GM12873 (cell line): Measurements from ENCODE around the gene ANK2.

ENCODE experiments used
- TF ChIP-seq, protein P1 (sequence below): IDR thresholded peaks from 2 replicates; pipeline ENCODE4 v1.5.1; 2012; ENCODE audit warnings: low read depth, mild to moderate bottlenecking, moderate library complexity, low read length, control low read depth; ENCODE audit not compliant: insufficient read depth; ENCODE audit errors: missing control alignments

The ANK2 gene

DNA sequence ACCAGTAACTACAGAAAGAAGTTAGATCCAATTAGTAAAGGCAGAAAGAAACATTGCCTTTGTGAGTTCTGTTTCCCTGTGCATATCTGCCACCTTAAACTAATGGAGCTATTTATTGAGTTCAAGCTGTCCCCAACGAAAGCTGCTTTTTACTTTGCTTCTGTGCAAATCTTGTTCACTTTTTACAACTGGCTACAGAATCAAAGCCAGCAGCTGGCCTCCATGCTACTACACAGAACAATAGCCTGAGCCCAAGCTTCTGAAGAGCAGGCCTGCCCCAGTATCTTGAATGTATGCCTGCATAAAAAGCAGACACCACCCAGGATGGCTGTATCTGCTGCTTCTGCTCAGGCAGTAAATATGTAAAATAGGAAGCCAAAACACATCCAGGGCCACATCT, 28.1 kb downstream of the ANK2 start:
- TF ChIP-seq, protein P1, sequence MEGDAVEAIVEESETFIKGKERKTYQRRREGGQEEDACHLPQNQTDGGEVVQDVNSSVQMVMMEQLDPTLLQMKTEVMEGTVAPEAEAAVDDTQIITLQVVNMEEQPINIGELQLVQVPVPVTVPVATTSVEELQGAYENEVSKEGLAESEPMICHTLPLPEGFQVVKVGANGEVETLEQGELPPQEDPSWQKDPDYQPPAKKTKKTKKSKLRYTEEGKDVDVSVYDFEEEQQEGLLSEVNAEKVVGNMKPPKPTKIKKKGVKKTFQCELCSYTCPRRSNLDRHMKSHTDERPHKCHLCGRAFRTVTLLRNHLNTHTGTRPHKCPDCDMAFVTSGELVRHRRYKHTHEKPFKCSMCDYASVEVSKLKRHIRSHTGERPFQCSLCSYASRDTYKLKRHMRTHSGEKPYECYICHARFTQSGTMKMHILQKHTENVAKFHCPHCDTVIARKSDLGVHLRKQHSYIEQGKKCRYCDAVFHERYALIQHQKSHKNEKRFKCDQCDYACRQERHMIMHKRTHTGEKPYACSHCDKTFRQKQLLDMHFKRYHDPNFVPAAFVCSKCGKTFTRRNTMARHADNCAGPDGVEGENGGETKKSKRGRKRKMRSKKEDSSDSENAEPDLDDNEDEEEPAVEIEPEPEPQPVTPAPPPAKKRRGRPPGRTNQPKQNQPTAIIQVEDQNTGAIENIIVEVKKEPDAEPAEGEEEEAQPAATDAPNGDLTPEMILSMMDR: no peak

DNA sequence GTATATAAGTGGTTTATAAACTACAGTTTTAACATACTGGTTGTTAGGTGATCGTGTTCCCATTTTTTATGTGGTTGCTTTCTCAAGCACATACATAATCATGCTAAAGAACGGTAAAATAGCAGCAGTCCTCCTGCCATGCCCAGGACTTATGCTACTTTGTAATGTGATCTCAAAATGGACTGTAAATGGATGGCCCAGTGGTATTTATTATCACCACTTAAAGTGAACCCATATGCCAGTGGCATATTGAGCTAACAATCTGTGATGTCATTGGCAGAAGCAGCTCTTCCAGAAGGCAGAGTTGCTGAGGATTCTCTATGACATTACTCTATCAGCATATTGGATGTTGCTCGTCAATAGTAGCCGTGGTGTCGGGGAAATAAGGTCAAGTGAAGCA, 28.6 kb downstream of the ANK2 start:
- TF ChIP-seq, protein P1: no peak

DNA sequence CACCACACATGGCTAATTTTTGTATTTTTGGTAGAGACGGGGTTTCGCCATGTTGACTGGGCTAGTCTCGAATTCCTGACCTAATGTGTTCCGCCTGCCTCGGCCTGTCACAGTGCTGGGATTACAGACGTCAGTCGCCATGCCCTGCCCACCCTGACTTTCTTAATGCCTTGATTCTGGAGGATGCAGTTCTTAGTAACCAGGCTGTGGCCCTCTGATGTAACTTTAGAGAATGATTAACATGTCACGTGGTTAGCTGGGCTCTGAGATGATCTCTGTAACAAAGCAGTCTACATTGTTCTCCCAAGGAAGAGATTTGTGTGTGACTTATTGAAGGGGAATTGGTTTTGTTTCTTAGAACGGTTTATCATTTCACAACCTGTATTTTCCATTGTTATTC, 30.6 kb downstream of the ANK2 start:
- TF ChIP-seq, protein P1: no peak

DNA sequence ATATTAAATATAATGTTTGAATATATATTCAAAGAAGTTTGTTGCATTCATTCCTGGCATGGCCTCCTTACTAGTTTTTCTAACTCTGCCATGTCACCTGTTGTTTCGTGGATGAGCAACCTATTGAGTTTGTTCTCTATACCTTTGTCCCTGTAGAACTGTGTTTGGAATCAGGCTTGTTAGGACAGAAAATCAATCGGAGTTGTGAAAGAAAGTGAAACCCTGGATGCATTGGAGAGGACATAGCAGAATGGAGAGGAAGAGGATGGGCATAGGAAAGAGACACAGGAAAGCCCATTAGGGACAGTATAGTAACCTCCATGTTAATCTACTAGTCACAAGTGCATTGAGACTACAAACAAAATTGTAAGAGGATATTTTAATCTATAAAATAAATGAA, 31.2 kb downstream of the ANK2 start:
- TF ChIP-seq, protein P1: no peak

DNA sequence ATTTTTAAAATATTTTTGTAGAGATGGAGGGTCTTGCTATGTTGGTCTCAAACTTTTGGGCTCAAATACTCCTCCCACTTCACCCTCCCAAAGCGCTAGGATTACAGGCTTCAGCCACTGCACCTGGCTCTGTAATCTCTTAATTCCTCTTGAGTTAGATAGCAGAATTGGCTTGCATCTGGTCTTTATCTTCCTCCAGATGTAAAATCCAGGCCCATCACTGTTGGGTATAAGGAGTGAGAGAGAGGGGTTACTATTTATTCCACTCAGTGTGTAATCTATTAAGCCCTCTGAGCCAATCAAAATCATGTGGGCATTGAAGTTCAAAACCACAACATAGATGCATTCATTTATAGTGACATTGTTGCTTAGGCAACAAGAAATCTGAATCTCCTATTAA, 33.9 kb downstream of the ANK2 start:
- TF ChIP-seq, protein P1: no peak

DNA sequence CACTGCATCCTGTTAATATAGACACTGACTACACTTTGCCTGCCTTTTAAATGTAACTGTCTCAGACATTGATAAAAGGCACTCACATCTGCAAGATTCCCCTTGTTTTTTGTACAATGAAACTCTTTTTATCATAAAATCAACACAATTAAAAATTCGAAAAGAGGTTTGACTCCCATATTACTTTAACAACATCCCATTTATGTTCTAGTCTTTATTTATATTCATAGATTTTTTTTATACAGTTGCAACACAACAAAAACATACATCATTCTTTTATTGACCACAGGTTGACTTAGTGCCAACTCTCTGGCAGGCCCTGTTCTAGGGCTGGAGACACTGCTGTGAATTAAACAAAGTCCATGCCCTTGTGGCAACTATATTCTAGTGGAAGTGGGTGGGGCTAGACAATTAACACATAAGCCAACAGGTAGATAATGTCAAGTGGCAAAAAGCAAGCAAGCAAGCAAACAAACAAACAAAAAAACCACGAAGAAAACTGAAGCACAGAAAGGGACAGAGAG, 36.8 kb downstream of the ANK2 start:
- TF ChIP-seq, protein P1: no peak

DNA sequence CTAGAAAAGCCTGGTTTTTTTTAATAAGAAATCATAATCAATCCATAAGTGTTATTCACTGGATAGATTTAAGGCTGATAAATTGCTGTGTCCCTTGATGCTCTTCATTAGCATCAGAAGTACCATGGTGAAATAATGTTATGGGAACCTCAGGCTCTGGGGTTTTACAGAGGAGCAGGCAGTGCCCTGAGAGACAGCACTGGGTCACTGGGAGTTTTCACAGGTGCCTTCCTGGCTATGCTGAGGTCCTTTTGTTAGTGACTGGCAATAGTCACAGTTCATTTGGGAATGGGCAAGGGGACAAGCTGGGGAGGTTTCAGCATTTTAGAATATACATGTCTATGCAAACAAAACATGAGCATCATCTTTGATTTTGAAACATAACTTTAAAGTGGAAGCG, 38.6 kb downstream of the ANK2 start:
- TF ChIP-seq, protein P1: no peak
